NT2/D1 (cell line): ENCODE data around the gene TFF1.

Experiments used
- YY1 ChIP-seq: IDR thresholded peaks from 2 replicates; pipeline ENCODE4 v1.6.1; 2011; ENCODE audit not compliant: insufficient read length, insufficient read depth
- ZNF274 ChIP-seq: IDR thresholded peaks from 2 replicates; pipeline ENCODE4 v1.6.1; 2011; ENCODE audit warnings: mild to moderate bottlenecking, low read depth, low read length

- TF ChIP-seq YY1: no peak
- no peak for TF ChIP-seq ZNF274
Measured at GRCh38 chr21:42360317-42360716, 6.0 kb downstream of the TFF1 start.
